NCI-H526 (cell line): ENCODE results near the gene ASPA.
"Not testable (repeated sequence)": the region's sequence is repeated elsewhere in the genome, so short reads cannot be mapped to it uniquely, and the experiment has no call there.

ENCODE experiments used
- DNase-seq, 2 experiments: peaks; one replicate each; lab custom pipeline; 2025; lab: John Stamatoyannopoulos, UW

ASPA gene

GRCh38 chr17:3475812-3476610, at the start of gene ASPA:
ASPA (plus strand) TSS chr17:3475997; CDS start chr17:3476160, 163 bp downstream.
- DNase-seq: peak; percentile 44 to 58

DNA sequence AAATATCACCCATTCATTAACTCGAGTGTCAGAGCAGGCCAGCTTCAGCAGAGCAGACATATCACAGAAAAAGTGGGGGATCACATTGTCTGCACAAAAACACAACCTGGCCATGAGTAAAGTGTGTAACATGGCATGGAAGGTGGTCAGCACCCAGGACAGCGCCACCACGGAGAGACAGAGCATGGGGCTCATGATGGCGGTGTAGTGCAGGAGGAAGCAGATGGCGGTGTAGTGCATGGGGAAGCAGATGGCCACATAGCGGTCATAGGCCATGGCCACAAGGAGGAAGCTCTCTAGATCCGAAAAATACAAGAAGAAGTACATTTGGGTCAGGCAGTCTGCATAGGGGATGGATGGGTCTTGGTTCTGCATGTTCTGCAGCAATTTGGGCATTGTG, 42.6 kb upstream of the ASPA start:
- not testable (repeated sequence) for DNase-seq

DNA sequence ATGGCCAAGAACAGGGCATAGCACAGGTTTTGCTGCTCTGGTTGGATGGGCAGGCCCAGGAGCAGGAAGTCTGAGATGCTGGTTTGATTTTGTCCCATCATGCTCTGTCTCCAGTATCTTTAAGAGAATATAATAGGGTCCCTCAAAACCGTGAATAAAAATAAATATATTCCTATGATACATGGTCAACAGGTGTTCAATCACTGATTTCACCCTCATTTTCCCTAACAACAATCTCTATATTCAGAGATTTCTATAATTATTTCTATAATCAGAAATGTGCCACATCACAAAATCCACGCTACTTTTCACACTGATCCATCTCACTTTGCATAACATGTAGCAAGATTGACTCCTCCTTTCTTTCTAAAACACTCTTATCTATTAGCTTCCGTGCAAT, 42.1 kb upstream of the ASPA start, which contains the start of gene OR1E2:
Gene OR1E2 (minus strand): TSS at position 101 of the 400 bp plus-strand sequence. CDS start 0 bp downstream, at position 101.
- DNase-seq: no peak

- no peak for DNase-seq
Observed at GRCh38 chr17:3438368-3438767, 37.4 kb upstream of the ASPA start.

DNA sequence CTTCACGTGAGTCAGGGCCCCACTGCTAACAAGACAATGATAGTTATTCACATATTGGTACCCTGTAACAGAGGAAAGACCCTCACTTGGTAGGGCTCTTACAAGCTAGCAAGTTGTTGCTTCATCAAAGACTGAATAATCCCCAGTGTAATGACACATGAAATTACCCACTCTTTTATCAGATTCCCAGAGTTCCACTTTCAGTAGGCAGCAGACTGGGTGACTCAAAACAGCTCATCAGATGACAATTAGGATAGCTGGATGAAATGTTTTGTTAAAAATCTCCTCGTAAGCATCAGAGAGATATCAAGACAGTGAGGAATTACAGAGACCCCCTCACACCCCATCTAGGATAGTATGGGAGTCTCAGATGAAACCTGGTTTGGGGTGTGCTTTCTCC, 35.3 kb upstream of the ASPA start:
- DNase-seq: no peak

GRCh38 chr17:3447625-3448024, 28.2 kb upstream of the ASPA start:
- peak in 1 of 2 experiments; percentile 34 for DNase-seq

DNA sequence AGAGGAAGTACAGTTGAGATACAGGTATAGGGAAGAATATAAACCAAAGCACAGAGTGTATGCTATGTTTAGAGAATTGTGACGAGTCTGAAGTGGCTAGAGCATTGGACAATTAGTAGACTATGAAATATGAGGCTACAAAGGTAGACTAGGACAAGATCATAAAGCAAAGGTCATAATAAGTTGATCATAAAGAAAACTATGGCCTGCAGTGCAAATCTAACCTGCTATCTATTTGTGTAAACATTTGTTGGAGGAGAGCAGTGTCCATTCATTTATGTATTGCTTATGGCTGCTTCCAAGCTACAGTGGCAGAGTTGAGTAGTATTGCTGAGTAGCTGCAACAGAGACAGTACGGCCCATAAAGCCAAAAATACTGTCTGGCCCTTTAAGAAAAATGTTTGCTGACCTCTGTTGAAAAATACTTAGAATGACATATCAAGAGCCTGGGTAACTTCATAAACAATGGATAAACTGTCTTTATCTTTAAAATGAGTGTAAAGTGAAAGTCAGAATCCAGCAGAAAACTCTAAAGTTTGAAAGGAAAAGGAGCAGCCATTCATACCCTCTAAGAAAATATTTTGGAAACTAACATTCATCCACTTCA, 27.6 kb upstream of the ASPA start:
- DNase-seq: no peak

- not testable (repeated sequence) for DNase-seq
Observed at GRCh38 chr17:3466355-3466754, 9.4 kb upstream of the ASPA start.

DNA sequence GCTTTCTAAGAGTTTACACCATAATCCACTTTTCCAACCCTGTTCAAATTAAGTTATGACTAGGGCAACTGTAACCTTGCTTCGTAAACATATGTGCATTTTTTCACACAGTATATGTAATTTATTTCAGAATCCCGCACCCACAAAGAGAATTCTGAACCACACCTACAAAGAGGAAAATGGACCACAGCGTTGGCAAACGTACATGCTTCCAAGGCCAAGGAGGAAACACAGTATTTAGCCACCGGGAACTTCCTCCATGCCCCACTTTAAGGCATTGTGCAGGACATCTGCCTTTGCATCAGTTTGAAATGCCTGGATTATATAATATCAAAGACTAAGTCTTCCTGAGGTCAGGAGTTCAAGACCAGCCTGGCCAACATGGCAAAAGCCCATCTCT, 6.3 kb upstream of the ASPA start:
- DNase-seq: no peak

GRCh38 chr17:3471599-3471998, 4.2 kb upstream of the ASPA start, which contains the start of gene SPATA22:
SPATA22 (minus strand) TSS chr17:3471819; CDS start chr17:3469325, 2,494 bp downstream.
- DNase-seq: no peak

- DNase-seq: no peak
Observed at GRCh38 chr17:3472137-3472536, 3.7 kb upstream of the ASPA start.

DNA sequence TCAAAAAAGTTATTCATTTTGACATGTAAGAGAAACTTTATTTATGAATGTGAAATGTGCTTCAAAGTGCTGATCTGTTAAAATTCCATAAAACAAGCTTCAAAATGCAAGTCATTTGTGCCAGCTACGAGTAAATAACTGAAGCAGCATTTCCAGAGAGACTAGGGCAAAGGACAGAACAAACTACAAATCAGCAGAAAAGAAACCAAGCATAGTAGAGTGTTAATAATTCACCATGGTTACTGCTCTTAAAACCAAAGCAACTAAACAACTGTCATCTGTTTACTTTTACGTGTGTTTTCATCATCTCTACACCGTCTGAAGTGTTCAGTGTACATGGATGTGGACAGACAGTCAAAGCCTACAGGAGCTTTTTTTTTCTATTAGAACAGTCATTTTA, 1.6 kb upstream of the ASPA start:
- peak in 1 of 2 experiments; percentile 3 for DNase-seq

DNA sequence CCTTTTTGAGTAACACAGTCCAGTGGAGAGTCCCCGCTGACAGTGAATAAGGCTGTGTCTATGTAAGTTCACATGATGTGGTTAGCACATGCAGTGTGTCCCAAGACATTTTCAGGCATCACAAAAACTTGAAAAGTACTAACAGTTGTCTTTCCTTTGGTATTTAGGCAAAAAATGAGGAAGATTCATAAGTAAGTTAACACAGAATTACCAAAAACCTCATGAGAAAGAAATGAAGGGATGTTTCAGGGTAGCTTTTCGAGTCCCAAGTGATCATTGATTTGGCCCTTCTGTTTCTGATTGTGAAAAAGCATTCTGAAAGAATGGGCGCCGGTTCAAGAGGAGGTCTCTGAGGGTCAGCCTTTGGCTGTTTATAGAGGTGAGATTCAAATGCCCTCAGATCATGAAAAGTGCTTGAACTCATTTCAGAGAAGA, 529 bp upstream of the ASPA start:
- DNase-seq: no peak

DNA sequence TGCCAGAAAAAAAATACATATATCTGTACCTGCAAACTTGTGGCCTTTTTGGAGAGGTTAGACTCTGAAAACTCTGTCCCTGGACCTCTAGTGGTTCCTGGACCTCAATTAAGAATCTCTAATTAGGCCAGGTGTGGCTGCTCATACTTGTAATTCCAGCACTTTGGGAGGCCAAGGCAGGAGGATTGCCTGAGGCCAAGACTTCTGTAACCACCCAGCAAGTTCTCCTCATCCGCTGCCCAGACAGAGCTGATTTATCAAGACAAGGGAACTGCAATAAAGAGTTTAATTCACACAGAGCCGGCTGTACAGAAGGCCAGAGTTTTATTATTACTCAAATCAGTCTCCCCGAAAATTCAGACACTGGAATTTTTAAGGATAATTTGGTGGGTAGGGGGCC, 4.2 kb downstream of the ASPA start:
- DNase-seq: no peak

DNA sequence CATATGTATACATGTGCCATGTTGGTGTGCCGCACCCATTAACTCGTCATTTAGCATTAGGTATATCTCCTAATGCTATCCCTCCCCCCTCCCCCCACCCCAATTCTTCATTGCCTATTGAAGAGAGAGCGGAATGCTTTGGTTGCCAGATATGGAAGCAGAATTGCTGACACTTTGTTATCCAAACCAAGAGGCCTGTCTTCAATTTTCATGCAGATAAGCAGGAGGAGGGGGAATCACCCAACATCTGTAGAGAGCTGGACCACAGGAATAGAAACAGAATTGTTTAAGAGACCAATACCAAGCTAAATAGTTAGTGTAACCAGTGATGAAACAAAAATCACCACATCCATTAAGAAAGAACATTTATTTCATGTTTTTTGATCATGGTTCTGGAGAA, 7.1 kb downstream of the ASPA start:
- DNase-seq: no peak

DNA sequence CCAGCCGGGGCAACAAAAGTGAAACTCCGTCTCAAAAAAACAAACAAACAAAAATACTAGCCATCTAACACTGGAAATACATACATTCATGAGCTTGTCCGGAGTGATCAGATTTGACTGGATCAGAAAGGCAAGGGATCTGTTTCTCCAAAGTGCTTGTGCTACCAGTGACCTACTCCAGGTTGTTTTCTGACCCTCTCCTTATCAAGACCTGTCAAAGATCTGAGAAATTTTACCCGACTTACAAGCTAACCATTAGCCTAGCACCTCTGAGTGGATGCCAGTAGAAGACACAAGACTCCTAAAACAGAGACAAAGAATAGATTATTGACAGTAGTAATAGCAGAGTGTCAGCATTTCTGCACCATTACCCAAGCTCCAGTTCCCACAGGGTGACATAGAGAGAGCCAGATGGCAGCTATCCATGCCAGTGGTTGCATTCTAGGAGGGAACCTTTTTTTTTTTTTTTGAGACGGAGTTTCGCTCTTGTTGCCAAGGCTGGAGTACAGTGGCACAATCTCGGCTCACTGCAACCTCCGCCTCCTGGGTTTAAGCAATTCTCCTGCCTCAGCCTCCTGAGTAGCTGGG, 9.8 kb downstream of the ASPA start:
- DNase-seq: no peak

GRCh38 chr17:3497101-3497500, 21.3 kb downstream of the ASPA start:
- no peak for DNase-seq

DNA sequence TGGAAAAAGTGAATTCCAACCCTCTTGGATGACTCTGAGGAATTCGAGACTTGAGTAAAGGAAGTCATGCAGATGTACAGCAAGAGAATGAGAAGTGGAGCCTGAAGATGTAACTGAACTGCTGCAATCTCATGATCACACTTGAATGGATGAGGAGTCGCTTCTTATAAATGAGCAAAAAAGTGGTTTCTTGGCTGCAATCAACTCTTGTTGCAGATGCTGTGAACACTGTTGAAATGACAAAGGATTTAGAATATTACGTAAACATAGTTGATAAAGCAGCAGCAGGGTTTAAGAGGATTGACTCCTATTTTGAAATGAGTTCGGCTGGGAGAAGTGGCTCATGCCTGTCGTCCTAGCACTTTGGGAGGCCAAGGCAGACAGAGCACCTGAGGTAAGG, 25.5 kb downstream of the ASPA start:
- DNase-seq: no peak

DNA sequence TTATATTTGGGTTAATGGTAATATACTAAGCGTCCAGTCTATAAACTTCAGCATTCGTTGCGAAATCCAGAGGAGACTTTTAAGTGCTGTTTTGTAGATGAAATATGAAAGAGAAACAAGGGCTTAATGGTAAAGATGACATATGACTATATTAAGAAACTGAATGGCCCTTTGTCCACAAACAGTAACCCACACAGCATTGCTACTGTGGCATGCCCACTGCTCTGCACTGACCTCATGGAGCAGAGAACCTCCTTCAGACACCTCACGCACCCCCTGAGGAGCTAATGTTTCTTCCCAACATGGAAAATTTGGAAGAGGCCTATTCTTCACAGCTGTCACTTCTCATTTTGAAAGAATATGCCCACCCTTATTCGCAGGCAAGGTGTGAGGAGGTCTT, 26.7 kb downstream of the ASPA start:
- no peak for DNase-seq

- DNase-seq: no peak
Observed at GRCh38 chr17:3503285-3503684, 27.5 kb downstream of the ASPA start.

GRCh38 chr17:3505008-3505407, 29.2 kb downstream of the ASPA start:
- DNase-seq: no peak

- no peak for DNase-seq
Observed at GRCh38 chr17:3506054-3506453, 30.3 kb downstream of the ASPA start.

GRCh38 chr17:3507071-3507470, 31.3 kb downstream of the ASPA start:
- DNase-seq: no peak
